Skeletal muscle tissue (tissue), 4 donors: ENCODE data around the gene MYBBP1A. TPM values are rescaled to one million over a fixed set of nuclear protein-coding genes. Genes with fewer than 3 reads are reported as not detected.

Experiments
- H3K27ac ChIP-seq: one replicate; pipeline ENCODE4 v1.7.0; 2013; ENCODE audit warnings: mild to moderate bottlenecking, low read depth, low read length, inconsistent platforms
- H3K27me3 ChIP-seq, 3 donors: one replicate each; pipeline ENCODE4 v1.7.0; 2013; ENCODE audit warnings: low read length in 3 of 3; ENCODE audit not compliant: control insufficient read depth in 3 of 3, insufficient read depth in 3 of 3
- H3K36me3 ChIP-seq, 3 donors: one replicate each; pipeline ENCODE4 v1.7.0; 2013; ENCODE audit warnings: low read length in 3 of 3; ENCODE audit not compliant: control insufficient read depth in 3 of 3, insufficient read depth in 3 of 3
- H3K4me1 ChIP-seq, 3 donors: one replicate each; pipeline ENCODE4 v1.7.0; 2013; ENCODE audit warnings: low read length in 3 of 3, mild to moderate bottlenecking in 3 of 3; ENCODE audit not compliant: control insufficient read depth in 3 of 3, insufficient read depth in 3 of 3
- H3K4me3 ChIP-seq, 3 donors: one replicate each; pipeline ENCODE4 v1.7.0; 2013; ENCODE audit warnings: low read length in 3 of 3
- H3K9ac ChIP-seq, 3 donors: one replicate each; pipeline ENCODE4 v1.7.0; 2013; ENCODE audit warnings: low read length in 3 of 3, mild to moderate bottlenecking in 3 of 3, moderate library complexity in 2 of 3, low read depth in 1 of 3
- H3K9me3 ChIP-seq, 3 donors: one replicate each; pipeline ENCODE4 v1.7.0; 2013; ENCODE audit warnings: low read length in 3 of 3; ENCODE audit not compliant: control insufficient read depth in 3 of 3
- total RNA-seq: library from RNA; depleted of rRNA; stranded (reverse); fragments of >200 nt; gene quantifications from one replicate; pipeline ENCODE4 v1.2.3, GENCODE V29; 2014
- donor health status: Osteomylitis.

Gene MYBBP1A
- total RNA-seq, 1 donor from 2014 or later: 30.3 TPM

DNA sequence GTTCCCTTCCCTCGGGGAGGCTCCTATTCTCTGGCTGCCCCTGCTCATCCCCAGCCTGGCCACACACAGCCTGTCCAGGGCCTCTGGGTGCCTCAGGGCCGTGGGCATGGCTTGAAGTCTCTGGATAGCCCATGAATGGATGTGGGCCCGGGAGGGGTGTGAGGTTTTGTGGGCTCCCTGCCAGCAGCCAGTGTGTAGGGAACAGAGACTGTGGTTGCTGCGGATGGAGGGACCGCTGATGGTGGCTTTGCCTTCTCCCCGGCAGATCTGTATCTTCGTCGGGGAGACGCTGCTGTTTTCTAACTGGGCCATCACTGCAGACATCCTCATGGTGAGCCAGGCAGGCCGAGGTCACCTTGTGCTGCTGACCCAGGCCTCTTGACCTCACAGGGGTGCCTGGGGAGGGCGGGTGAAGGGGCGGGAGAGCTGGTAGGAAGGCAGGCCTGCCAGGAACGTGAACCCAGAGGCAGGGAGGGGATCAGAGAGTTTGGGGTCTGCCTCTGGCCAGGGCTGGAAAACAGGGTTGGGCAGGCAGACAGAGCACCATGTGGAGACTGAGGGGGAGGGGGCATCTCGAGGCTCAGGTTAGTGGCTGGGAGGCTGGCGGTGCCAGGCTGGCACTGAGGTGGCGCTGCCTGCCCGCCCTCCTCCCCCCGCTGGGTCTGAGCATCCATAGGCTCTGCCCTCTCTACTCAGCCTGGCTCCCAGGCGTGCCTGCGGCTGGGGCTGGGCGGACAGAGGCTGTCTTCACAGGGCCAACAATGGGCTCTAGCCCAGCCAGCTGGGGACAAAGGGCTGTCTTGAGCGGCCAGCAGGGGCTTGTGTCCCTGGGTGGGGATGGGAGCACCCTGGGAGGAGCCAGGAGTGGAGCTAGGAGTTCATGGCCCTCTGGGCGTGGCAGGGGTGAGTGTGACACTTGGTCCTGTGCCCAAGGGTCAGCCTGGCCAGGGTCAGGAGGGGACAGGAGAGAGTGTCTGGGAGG lies 21.4 kb downstream of the MYBBP1A start:
- Histone ChIP-seq H3K4me1 (peaks cover 53 to 74% (median 57%) of the 10 kb centered on the region in 3 donors), H3K9me3 (no peaks in the 10 kb centered on the region), H3K4me3 (no peak overlapping the region), H3K9ac (peak overlapping the region in 1 of 3 donors; percentile 14), H3K27ac (peak overlapping the region; percentile 36), H3K27me3 (peaks cover 5 to 14% (median 14%) of the 10 kb centered on the region in 3 donors), H3K36me3 (peaks cover under 1 to 4% (median 3%) of the 10 kb centered on the region in 3 donors)

DNA sequence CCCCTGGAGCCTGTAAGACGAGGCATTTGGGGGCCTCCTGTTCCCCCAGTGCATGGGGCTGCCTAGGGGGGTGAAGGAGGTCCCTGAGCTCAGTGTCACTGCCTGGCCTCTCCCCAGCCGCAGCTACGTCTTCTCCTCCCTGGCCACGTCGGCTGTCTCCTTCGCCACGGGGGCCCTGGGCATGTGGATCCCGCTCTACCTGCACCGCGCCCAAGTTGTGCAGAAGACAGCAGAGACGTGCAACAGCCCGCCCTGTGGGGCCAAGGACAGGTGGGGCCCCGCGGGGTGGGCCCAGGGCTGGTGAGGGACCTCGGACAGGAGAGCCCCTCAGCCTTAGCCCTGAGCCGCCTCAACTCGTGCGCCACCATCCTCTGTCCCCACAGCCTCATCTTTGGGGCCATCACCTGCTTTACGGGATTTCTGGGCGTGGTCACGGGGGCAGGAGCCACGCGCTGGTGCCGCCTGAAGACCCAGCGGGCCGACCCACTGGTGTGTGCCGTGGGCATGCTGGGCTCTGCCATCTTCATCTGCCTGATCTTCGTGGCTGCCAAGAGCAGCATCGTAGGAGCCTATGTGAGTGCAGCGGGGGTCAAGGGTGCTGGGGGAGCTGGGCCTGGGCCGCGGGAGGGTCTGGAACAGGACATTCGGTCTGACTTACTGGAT lies 22.2 kb downstream of the MYBBP1A start:
- peaks cover 49 to 69% (median 53%) of the 10 kb centered on the region in 3 donors for H3K4me1 ChIP-seq
- no peak overlapping the region for H3K9ac ChIP-seq
- H3K9me3 ChIP-seq: no peaks in the 10 kb centered on the region
- peaks cover 5 to 14% (median 14%) of the 10 kb centered on the region in 3 donors for H3K27me3 ChIP-seq
- no peak overlapping the region for H3K4me3 ChIP-seq
- H3K36me3 ChIP-seq: peaks cover 0 to 2% (median 0%) of the 10 kb centered on the region in 3 donors
- H3K27ac ChIP-seq: no peak overlapping the region

DNA sequence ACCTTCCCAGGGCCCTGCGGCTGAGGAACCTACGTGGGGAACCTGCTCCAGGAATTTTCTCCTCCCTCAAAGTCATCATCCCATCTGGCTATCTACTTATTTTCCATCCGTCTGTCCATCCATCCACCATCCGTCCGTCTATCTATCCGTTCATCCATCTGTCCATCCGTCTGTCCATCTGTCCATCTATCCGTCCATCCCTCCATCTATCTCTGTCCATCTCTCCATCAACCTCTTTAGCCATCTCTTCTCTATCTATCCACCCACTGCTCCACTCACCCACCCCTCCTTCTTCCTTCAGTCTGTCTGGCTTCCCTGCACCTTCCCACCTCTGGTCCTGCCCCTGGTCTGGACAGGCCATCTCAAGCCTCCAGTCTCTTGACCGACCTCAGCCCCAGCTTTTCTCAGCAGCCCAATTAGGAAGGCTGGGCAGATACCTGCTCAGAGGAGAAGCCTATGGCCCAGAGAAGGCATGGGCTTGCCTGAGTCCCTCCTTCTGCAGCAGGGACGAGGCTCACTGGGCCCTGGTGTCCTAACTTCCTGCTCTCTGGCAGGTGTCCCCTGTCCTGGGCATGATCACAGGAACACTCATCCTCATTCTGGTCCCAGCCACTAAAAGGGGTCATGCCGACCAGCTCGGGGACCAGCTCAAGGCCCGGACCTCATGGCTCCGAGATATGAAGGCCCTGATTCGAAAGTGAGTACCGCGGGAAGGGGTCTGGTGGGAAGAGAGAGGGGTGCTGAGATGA lies 23.0 kb downstream of the MYBBP1A start:
- Histone ChIP-seq H3K4me1 (peaks cover 40 to 60% (median 45%) of the 10 kb centered on the region in 3 donors), H3K9me3 (no peaks in the 10 kb centered on the region), H3K27me3 (peaks cover 5 to 14% (median 14%) of the 10 kb centered on the region in 3 donors), H3K9ac (peak overlapping the region in 1 of 3 donors; percentile 16), H3K27ac (peak overlapping the region; percentile 62), H3K36me3 (no peaks in the 10 kb centered on the region), H3K4me3 (no peak overlapping the region)

DNA sequence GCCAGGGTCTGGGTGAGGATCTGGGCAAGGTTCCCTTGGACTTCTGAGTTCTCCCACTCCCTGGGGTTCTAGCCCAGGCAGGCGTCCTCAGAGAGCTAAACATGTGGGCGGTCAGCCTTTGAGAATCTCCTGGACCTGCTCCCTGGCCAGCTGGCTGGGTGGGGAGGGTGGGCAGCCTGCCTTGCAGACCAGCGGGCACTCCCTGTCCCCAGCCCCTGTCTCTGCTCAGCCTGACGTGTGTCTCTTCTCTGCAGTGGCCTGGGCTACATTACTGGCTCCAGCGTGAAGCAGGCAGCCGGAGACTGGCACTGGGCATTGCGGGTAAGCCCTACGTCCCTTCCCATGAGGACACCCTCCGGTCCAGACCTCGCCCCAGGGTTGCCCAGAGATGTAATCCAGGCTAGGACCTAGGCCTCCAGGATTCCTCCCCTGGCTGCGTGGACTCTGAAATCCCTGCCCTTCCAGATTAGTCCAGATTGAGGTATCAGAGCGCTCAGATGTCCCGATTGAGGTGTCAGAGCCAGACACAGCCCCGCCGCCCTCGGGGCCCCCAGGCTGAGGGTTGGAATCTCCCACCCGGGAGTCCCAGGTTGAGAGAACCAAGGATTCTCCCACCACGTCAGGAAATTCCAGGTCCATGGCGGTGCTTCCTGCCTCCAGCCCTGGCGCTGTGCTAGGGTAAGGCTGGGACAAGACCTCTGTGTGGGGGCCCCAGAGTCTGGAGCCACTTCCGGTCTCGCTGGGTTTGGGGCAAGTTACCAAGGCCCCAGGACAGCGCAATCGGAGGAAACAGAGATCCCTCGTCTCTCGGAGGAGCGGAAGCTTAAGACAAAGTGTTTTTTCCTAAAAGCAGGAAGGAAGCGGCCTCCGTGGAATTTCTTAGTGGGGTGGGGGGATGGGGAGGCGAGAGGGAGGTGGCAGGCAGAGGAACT lies 24.1 kb downstream of the MYBBP1A start:
- H3K4me1 ChIP-seq: peaks cover 35 to 53% (median 36%) of the 10 kb centered on the region in 3 donors
- H3K4me3 ChIP-seq: no peak overlapping the region
- no peaks in the 10 kb centered on the region for H3K36me3 ChIP-seq
- peaks cover 5 to 14% (median 14%) of the 10 kb centered on the region in 3 donors for H3K27me3 ChIP-seq
- H3K27ac ChIP-seq: peak overlapping the region; percentile 71
- no peaks in the 10 kb centered on the region for H3K9me3 ChIP-seq
- peak overlapping the region in 1 of 3 donors; percentile 8 for H3K9ac ChIP-seq

DNA sequence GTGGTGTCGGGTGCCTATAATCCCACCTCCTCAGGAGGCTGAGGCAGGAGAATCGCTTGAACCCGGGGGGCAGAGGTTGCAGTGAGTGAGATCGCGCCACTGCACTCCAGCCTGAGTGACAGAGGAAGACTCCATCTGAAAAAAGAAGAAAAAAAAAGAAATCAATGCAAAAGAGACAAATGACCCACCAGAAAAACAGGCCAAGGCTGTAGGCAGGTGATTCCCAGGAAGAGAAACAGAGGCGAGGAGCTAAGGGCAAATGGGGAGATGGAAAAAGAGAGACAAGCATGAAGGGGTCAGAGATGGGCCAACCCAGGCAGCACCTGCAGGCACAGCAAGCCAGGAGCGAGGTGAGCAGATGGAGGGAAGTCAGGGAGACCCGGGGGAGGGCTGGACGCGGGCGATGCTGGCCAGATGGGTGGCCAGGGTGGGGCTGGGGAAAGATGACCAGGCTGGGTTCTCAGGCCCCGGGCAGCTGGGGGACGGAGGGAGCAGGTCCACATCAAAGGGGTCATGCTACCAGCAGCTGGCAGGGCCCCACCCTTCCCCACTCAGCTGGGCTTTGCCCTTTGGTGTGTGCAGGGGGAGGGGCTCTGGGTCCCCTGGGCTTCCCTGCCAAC lies 25.5 kb downstream of the MYBBP1A start:
- no peak overlapping the region for H3K9ac ChIP-seq
- no peaks in the 10 kb centered on the region for H3K36me3 ChIP-seq
- no peak overlapping the region for H3K4me3 ChIP-seq
- H3K27ac ChIP-seq: peak overlapping the region; percentile 12
- H3K27me3 ChIP-seq: peaks cover 5 to 13% (median 10%) of the 10 kb centered on the region in 3 donors
- H3K9me3 ChIP-seq: no peaks in the 10 kb centered on the region
- peaks cover 28 to 48% (median 31%) of the 10 kb centered on the region in 3 donors for H3K4me1 ChIP-seq

DNA sequence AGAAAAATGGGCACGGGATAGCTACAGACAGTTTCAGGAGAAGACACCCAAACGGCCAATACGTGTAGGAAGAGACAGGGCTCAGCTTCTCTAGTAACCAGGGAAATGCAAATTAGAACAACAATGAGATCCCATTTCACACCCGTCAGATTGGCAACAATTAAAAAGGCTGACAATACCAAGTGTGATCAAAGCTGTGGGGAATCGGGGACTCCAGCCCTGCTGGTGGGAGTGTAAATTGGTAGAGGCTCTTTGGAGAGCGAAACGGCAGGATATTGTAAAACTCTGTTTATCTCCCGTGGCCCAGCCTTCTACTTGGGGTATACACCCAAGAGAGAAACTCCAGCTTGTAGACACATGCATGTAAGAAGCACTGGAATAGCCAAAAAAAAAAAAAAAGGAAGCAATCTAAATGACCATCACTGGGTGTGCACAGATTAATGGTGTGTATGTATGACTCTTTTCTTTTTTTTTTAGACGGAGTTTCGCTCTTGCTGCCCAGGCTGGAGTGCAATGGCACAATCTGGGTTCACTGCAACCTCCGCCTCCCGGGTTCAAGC lies 27.5 kb downstream of the MYBBP1A start:
- Histone ChIP-seq H3K27me3 (peaks cover 0 to 4% (median 0%) of the 10 kb centered on the region in 3 donors), H3K27ac (no peak overlapping the region), H3K4me3 (no peak overlapping the region), H3K9me3 (no peaks in the 10 kb centered on the region), H3K9ac (no peak overlapping the region), H3K4me1 (peaks cover 19 to 31% (median 22%) of the 10 kb centered on the region in 3 donors), H3K36me3 (no peaks in the 10 kb centered on the region)

DNA sequence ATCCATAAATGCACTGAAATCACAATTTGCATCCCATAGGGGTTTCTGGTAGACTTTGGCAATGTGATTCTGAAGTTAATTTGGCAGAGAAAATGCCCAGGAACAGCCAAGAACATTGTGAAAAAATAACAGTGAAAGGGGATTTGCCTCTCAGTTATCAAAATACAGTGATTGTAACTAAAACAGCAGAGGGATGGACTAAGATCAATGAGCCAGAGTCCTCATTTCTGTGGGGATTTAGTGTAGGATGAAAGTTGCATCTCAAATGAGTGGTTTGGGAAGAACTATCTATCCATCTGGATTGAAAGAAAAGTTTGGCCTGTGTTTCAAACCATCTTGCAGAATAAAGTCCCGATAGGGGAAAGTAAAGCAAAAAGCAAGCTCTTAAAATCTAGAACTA lies 28.1 kb downstream of the MYBBP1A start:
- no peaks in the 10 kb centered on the region for H3K9me3 ChIP-seq
- peaks cover 0 to 2% (median 0%) of the 10 kb centered on the region in 3 donors for H3K27me3 ChIP-seq
- H3K27ac ChIP-seq: no peak overlapping the region
- no peak overlapping the region for H3K4me3 ChIP-seq
- H3K9ac ChIP-seq: no peak overlapping the region
- peaks cover 16 to 31% (median 24%) of the 10 kb centered on the region in 3 donors for H3K4me1 ChIP-seq
- no peaks in the 10 kb centered on the region for H3K36me3 ChIP-seq

DNA sequence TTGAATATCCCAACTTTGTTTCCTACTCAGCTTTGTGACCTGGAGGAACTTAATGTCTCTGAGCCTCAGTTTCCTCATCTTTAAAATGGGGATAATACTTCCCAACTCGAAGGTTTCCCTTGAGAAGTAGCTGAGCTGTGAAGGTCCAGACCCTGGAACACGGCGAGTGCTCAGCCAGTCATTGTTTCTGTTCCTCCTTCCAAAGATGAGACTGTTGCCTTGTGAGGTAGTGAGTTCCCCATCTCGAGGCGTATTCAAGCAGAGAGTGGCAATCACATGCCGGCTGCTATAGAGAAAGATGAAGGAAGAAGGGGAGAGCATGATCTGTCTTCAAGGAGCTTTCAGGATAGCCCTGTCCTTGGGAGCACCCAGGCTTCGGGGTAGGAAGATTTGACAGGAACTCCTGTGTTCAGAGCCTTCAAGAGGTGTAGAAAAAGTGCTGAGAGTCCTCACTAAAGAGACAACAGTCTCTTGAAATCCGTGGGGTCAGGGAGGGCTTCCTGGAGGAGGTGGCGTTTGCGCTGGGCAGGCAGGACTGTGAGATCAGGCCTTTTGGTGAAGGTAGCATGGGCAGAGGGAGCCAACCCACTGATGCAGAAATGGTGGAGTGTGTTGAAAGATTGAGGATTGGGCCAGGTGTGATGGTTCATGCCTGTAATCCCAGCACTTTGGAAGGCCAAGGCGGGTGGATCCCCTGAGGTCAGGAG lies 29.3 kb downstream of the MYBBP1A start:
- Histone ChIP-seq H3K4me1 (peaks cover 10 to 24% (median 20%) of the 10 kb centered on the region in 3 donors), H3K9me3 (no peaks in the 10 kb centered on the region), H3K27ac (no peak overlapping the region)

More for the DNA sequence above, 29.3 kb downstream of the MYBBP1A start:
- Histone ChIP-seq H3K27me3 (no peaks in the 10 kb centered on the region), H3K4me3 (no peak overlapping the region), H3K36me3 (no peaks in the 10 kb centered on the region), H3K9ac (no peak overlapping the region)
